ENCODE results near the gene FGF8. TPM values are rescaled to one million over a fixed set of nuclear protein-coding genes. Genes with fewer than 3 reads are reported as not detected.

Gene FGF8
- total RNA-seq, 1 experiment from 2014 or later = 0.39 TPM

DNA sequence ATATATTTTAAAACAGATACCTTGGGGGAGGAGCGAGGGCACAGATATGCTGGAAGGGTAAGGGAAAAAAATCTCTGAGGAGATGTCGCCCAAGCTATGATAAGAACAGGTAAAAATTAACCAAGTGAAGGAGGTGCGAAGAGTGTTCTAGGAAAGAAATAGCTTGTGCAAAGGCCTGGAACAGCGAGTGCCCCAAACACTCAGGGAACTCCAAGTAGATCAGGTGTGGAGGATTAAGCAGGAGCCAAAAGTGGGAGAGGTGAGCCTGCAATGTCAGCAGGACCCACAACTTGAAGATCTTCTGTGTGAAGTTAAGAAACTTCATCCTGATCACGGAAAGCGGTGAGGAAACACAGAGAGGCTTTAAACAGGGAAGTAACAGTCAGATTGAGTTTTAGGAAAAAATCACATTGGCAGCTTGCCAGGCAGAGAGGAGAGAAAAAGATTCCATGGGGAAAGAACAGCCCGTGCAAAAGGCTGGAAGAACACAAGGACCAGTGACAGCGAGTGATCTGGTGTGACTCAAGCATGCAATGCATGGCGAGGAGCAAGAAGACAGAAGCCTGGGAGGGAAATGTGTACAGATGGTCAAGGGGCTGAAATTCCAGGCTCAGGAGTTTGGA is 30.7 kb downstream of the FGF8 start:
- Histone ChIP-seq H3K9me3 (ENCODE audit: control insufficient read depth, insufficient read depth, low read depth, low read length) (no peaks in the 10 kb centered on the region), H3K27me3 (ENCODE audit: control insufficient read depth, insufficient read depth, low read length) (no peaks in the 10 kb centered on the region), H3K27ac (ENCODE audit: low read length) (no peak overlapping the region), H3K4me3 (ENCODE audit: low read depth in 2 of 2, low read length in 2 of 2) (no peak overlapping the region), H3K4me1 (ENCODE audit: control insufficient read depth, insufficient read depth, low read length) (no peaks in the 10 kb centered on the region), H3K36me3 (ENCODE audit: control insufficient read depth, insufficient read depth, low read length) (no peaks in the 10 kb centered on the region)
- in situ Hi-C loops (cut with HindIII; ENCODE audit: low pct_unique_long_range_greater_than_20kb, low sequenced_read_pairs) (no loop called here), intact Hi-C loops (cut with micrococcal nuclease; ENCODE audit: unreplicated experiment) (no loop called here)
- CTCF ChIA-PET = no interaction called here
- DNase-seq (ENCODE audit: low read depth, low spot score) (no peak), ATAC-seq (no peak)
- POLR2A ChIA-PET = no interaction called here
- TF ChIP-seq, protein P1, sequence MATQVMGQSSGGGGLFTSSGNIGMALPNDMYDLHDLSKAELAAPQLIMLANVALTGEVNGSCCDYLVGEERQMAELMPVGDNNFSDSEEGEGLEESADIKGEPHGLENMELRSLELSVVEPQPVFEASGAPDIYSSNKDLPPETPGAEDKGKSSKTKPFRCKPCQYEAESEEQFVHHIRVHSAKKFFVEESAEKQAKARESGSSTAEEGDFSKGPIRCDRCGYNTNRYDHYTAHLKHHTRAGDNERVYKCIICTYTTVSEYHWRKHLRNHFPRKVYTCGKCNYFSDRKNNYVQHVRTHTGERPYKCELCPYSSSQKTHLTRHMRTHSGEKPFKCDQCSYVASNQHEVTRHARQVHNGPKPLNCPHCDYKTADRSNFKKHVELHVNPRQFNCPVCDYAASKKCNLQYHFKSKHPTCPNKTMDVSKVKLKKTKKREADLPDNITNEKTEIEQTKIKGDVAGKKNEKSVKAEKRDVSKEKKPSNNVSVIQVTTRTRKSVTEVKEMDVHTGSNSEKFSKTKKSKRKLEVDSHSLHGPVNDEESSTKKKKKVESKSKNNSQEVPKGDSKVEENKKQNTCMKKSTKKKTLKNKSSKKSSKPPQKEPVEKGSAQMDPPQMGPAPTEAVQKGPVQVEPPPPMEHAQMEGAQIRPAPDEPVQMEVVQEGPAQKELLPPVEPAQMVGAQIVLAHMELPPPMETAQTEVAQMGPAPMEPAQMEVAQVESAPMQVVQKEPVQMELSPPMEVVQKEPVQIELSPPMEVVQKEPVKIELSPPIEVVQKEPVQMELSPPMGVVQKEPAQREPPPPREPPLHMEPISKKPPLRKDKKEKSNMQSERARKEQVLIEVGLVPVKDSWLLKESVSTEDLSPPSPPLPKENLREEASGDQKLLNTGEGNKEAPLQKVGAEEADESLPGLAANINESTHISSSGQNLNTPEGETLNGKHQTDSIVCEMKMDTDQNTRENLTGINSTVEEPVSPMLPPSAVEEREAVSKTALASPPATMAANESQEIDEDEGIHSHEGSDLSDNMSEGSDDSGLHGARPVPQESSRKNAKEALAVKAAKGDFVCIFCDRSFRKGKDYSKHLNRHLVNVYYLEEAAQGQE (IDR thresholded peaks at IDR 0.05; ENCODE audit: insufficient read depth in 1 of 2, low read depth in 2 of 2, low read length in 1 of 2) = no peak
- TF ChIP-seq, protein P2, sequence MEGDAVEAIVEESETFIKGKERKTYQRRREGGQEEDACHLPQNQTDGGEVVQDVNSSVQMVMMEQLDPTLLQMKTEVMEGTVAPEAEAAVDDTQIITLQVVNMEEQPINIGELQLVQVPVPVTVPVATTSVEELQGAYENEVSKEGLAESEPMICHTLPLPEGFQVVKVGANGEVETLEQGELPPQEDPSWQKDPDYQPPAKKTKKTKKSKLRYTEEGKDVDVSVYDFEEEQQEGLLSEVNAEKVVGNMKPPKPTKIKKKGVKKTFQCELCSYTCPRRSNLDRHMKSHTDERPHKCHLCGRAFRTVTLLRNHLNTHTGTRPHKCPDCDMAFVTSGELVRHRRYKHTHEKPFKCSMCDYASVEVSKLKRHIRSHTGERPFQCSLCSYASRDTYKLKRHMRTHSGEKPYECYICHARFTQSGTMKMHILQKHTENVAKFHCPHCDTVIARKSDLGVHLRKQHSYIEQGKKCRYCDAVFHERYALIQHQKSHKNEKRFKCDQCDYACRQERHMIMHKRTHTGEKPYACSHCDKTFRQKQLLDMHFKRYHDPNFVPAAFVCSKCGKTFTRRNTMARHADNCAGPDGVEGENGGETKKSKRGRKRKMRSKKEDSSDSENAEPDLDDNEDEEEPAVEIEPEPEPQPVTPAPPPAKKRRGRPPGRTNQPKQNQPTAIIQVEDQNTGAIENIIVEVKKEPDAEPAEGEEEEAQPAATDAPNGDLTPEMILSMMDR (IDR thresholded peaks at IDR 0.05) = no peak
- TF ChIP-seq POLR2AphosphoS5 (IDR thresholded peaks at IDR 0.05; ENCODE audit: low read depth, low read length) (no peak), TCF7L2 (IDR thresholded peaks at IDR 0.05; ENCODE audit: low read depth, low read length) (no peak), SIN3A (IDR thresholded peaks at IDR 0.05; ENCODE audit: borderline replicate concordance, insufficient read depth, low read depth, low read length) (no peak)
- no TSS peak for BruUV-seq (replicated peaks)

DNA sequence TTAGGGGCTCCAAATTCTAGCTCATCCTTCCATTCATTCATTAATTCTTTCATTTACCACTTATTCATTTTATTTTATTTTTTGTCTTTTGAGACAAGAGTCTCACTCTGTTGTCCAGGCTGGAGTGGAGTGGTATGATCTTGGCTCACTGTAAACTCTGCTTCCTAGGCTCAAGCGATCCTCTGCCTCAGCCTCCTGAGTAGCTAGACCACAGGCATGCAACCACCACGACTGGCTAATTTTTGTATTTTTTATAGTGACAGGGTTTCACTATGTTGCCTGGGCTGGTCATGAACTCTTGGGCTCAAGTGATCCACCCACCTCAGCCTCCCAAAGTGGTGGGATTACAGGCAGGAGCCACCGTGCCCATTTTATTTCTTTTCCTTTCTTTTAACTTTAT is 31.6 kb downstream of the FGF8 start:
- in situ Hi-C loops (cut with HindIII; ENCODE audit: low pct_unique_long_range_greater_than_20kb, low sequenced_read_pairs) = no loop called here
- no peaks in the 10 kb centered on the region for H3K9me3 ChIP-seq (ENCODE audit: control insufficient read depth, insufficient read depth, low read depth, low read length)
- ChIA-PET POLR2A (no interaction called here), CTCF (no interaction called here)
- BruUV-seq (replicated peaks) = no TSS peak
- intact Hi-C loops (cut with micrococcal nuclease; ENCODE audit: unreplicated experiment) = no loop called here
- H3K36me3 ChIP-seq (ENCODE audit: control insufficient read depth, insufficient read depth, low read length) = no peaks in the 10 kb centered on the region
- no peaks in the 10 kb centered on the region for H3K4me1 ChIP-seq (ENCODE audit: control insufficient read depth, insufficient read depth, low read length)
- no peak overlapping the region for H3K4me3 ChIP-seq (ENCODE audit: low read depth in 2 of 2, low read length in 2 of 2)
- H3K27me3 ChIP-seq (ENCODE audit: control insufficient read depth, insufficient read depth, low read length) = no peaks in the 10 kb centered on the region
- no peak for ATAC-seq
- DNase-seq (ENCODE audit: low read depth, low spot score) = no peak
- TF ChIP-seq SIN3A (IDR thresholded peaks at IDR 0.05; ENCODE audit: borderline replicate concordance, insufficient read depth, low read depth, low read length) = no peak
- TF ChIP-seq, protein P2 (IDR thresholded peaks at IDR 0.05) = no peak
- no peak overlapping the region for H3K27ac ChIP-seq (ENCODE audit: low read length)
